ENCODE measurements around the gene MRPL12. TPM values are rescaled to one million over a fixed set of nuclear protein-coding genes. Genes with fewer than 3 reads are reported as not detected.

The MRPL12 gene
- total and polyA plus RNA-seq, 2 of the 8 experiments (the other 6 are each of a cell fraction or from before 2014, with no cell fraction given), result 120 to 141 TPM

GRCh38 chr17:81686614-81687013, 16.6 kb upstream of the MRPL12 start (continued):
- TF ChIP-seq EZH2 (IDR thresholded peaks at IDR 0.05; ENCODE audit: low read depth, low read length, severe bottlenecking), result no peak
- TF ChIP-seq PHF8 (conservative IDR thresholded peaks at IDR 0.05; ENCODE audit: low read depth, low read length), result no peak
